HG02884 (cell line): ENCODE measurements around the gene PNCK.
"Not testable (repeated sequence)": the region's sequence is repeated elsewhere in the genome, so short reads cannot be mapped to it uniquely, and the experiment has no call there.

Source experiments
- ATAC-seq: cut with Tn5 transposase; IDR thresholded peaks from one replicate; pipeline ENCODE4 v1.9.1; 2021; ENCODE audit warnings: mild to moderate bottlenecking, moderate library complexity; ENCODE audit not compliant: unreplicated experiment

Gene PNCK

GRCh38 chrX:153686711-153687110 is 13.1 kb upstream of the PNCK start:
- no peak for ATAC-seq

GRCh38 chrX:153685751-153686696 is 12.4 kb upstream of the PNCK start:
- no peak for ATAC-seq

DNA sequence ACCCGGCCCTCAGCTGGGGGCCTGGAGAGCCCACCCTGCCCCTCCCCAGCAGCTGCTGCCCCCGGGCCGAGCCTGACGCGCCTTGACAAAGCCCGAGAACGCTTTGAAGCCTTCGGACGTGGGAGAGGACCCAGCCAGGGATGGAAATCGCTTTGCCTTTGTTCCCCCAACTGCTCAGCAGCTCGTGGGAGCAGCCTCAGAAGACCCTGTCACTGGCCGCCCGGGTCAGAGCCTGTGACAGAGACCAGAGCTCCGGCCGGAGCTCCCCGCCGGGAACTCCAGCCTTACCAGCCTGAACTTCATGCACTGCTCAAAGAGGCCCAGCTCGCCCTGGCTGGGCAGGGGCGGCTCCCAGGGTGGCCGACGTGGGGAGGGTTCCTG is 11.5 kb upstream of the PNCK start:
- ATAC-seq = no peak

- ATAC-seq = no peak
Observed at GRCh38 chrX:153684467-153685155, 11.0 kb upstream of the PNCK start.

GRCh38 chrX:153683486-153683885 is 9.9 kb upstream of the PNCK start:
- not testable (repeated sequence) for ATAC-seq

- ATAC-seq = no peak
Observed at GRCh38 chrX:153681175-153681574, 7.6 kb upstream of the PNCK start.

DNA sequence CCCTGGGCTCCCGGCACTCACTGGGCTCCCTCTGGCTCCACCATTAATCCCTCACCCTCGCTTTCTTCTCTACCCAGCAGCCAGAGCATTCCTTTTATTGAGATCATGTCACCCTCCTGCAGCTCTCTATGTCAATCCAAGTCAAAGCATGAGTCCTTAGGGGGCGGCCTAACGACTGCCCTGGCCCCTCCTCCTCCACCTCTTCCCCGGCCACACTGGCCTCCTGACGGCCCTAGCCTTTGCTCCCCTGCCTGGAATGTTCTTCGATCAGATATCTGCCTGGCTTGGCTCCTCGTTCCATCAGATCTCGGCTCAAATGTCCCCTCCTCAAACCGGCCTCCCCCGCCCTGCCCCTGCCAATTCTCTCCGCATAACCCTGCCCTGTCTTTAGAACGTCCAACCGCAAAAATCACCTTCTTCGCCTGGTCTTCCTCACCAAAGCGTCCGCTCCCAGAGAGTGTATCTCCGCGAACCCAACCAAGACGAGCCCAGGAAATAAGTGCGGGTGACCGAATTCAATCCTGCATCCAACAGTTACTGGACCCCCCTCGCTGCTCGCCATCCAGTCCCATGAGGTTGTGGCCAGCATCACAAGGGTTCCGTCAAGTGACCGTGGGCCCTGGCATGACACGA is 722 bp upstream of the PNCK start:
- no peak for ATAC-seq

- no peak for ATAC-seq
Observed at GRCh38 chrX:153672531-153673427, 834 bp downstream of the PNCK start.

GRCh38 chrX:153671589-153672530 is 1.8 kb downstream of the PNCK start:
- ATAC-seq = no peak

- ATAC-seq = no peak
Observed at GRCh38 chrX:153670748-153671588, 2.6 kb downstream of the PNCK start.

- ATAC-seq = no peak
Observed at GRCh38 chrX:153669901-153670731, 3.5 kb downstream of the PNCK start.

- no peak for ATAC-seq
Observed at GRCh38 chrX:153669174-153669890, 4.3 kb downstream of the PNCK start.

DNA sequence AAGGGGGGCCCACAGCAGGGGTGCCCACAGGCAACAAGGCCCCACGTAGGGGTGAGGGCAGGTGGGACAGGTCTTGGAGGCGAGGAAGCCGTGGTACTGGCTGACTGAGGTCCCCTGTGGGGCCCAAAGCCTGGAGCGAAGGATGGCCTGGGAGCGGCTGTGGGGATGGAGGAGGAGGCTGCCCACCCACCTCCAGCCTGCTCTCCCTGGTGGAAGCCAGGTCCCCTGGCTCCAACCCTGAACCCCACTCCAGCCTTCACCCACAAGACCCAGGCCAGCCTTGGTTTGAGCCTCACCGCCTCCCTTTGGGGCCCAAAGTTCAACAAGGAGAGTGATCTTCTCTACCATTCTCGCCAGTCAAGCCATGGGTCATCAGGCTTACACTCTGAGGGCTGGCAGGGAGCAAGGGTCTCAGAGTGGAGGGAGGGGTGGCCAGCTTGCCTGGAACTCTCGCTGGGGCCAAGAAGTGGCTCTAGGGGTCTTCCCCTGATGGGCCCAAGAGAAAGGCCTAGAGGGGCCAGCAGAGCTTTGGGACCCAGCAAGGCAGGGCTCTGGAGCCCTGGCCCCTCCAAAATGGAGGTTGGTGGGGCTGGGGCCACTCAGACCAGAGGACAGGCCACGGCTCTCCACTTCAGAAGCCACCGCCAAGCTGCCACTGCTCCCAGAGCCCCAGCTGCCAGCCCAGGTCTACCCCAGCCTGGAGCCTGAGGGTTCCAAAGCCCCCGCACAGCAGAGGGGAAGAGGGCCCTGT is 5.0 kb downstream of the PNCK start:
- no peak for ATAC-seq

- ATAC-seq = no peak
Observed at GRCh38 chrX:153667956-153668396, 5.6 kb downstream of the PNCK start.

- ATAC-seq = no peak
Observed at GRCh38 chrX:153667281-153667955, 6.2 kb downstream of the PNCK start.
